ENCODE data around the gene MICALL1.

Gene MICALL1

GRCh38 chr22:37982938-37983859, 77.1 kb downstream of the MICALL1 start:
- H3K36me3 ChIP-seq, result no peaks in the 10 kb centered on the region
- H3K4me3 ChIP-seq (ENCODE audit: low read depth in 1 of 2, low read length in 1 of 2), result no peak overlapping the region
- H3K9me3 ChIP-seq, result no peaks in the 10 kb centered on the region
- H3K4me1 ChIP-seq (ENCODE audit: control insufficient read depth in 1 of 2, insufficient read depth in 1 of 2, low read depth in 1 of 2, low read length in 1 of 2), result no peaks in the 10 kb centered on the region
- H3K27ac ChIP-seq, result no peak overlapping the region
- no peak for TF ChIP-seq CTCF (IDR thresholded peaks at IDR 0.05)
- no peaks in the 10 kb centered on the region for H3K27me3 ChIP-seq

- H3K27me3 ChIP-seq, result no peaks in the 10 kb centered on the region
- no peaks in the 10 kb centered on the region for H3K9me3 ChIP-seq
- H3K4me1 ChIP-seq (ENCODE audit: control insufficient read depth in 1 of 2, insufficient read depth in 1 of 2, low read depth in 1 of 2, low read length in 1 of 2), result no peaks in the 10 kb centered on the region
- no peaks in the 10 kb centered on the region for H3K36me3 ChIP-seq
- TF ChIP-seq CTCF (IDR thresholded peaks at IDR 0.05), result no peak
- H3K4me3 ChIP-seq (ENCODE audit: low read depth in 1 of 2, low read length in 1 of 2), result no peak within 1 kb of the TSS
- no peak within 1 kb of the TSS for H3K27ac ChIP-seq
Measured at GRCh38 chr22:37983860-37984791, 78.0 kb downstream of the MICALL1 start, which contains the start of gene SOX10. TSS of gene SOX10 (minus strand) at chr22:37984555. CDS start at chr22:37983784, 771 bp downstream.

GRCh38 chr22:37985050-37985585, 79.0 kb downstream of the MICALL1 start:
- no peak overlapping the region for H3K4me3 ChIP-seq (ENCODE audit: low read depth in 1 of 2, low read length in 1 of 2)
- TF ChIP-seq CTCF (IDR thresholded peaks at IDR 0.05), result no peak

GRCh38 chr22:37985751-37986281, 79.7 kb downstream of the MICALL1 start:
- H3K27me3 ChIP-seq, result no peaks in the 10 kb centered on the region
- no peak overlapping the region for H3K4me3 ChIP-seq (ENCODE audit: low read depth in 1 of 2, low read length in 1 of 2)
- H3K9me3 ChIP-seq, result no peaks in the 10 kb centered on the region
- H3K4me1 ChIP-seq (ENCODE audit: control insufficient read depth in 1 of 2, insufficient read depth in 1 of 2, low read depth in 1 of 2, low read length in 1 of 2), result no peaks in the 10 kb centered on the region
- no peak overlapping the region for H3K27ac ChIP-seq
- no peaks in the 10 kb centered on the region for H3K36me3 ChIP-seq
- no peak for TF ChIP-seq CTCF (IDR thresholded peaks at IDR 0.05)

More at GRCh38 chr22:37985050-37985585, 79.0 kb downstream of the MICALL1 start:
- no peak overlapping the region for H3K27ac ChIP-seq
- no peaks in the 10 kb centered on the region for H3K9me3 ChIP-seq
- no peaks in the 10 kb centered on the region for H3K4me1 ChIP-seq (ENCODE audit: control insufficient read depth in 1 of 2, insufficient read depth in 1 of 2, low read depth in 1 of 2, low read length in 1 of 2)
- no peaks in the 10 kb centered on the region for H3K27me3 ChIP-seq
- no peaks in the 10 kb centered on the region for H3K36me3 ChIP-seq

GRCh38 chr22:37986371-37986770, 80.3 kb downstream of the MICALL1 start:
- H3K27me3 ChIP-seq, result no peaks in the 10 kb centered on the region
- no peaks in the 10 kb centered on the region for H3K9me3 ChIP-seq
- H3K4me3 ChIP-seq (ENCODE audit: low read depth in 1 of 2, low read length in 1 of 2), result no peak overlapping the region
- no peaks in the 10 kb centered on the region for H3K4me1 ChIP-seq (ENCODE audit: control insufficient read depth in 1 of 2, insufficient read depth in 1 of 2, low read depth in 1 of 2, low read length in 1 of 2)
- no peak overlapping the region for H3K27ac ChIP-seq
- TF ChIP-seq CTCF (IDR thresholded peaks at IDR 0.05), result no peak
- H3K36me3 ChIP-seq, result no peaks in the 10 kb centered on the region

Measured in neutrophil (primary cell).